ENCODE results near the gene GTF2H4. TPM values are rescaled to one million over a fixed set of nuclear protein-coding genes. Genes with fewer than 3 reads are reported as not detected.
A peak's percentile ranks its signal among the peaks of the same experiment; 100 is the strongest.

Gene GTF2H4
- total RNA-seq, 1 donor from 2014 or later, result 37.1 TPM

GRCh38 chr6:30891450-30891723, 16.6 kb upstream of the GTF2H4 start:
- no peaks in the 10 kb centered on the region for H3K9me3 ChIP-seq
- no peak for TF ChIP-seq CTCF (IDR thresholded peaks at IDR 0.05)
- intact Hi-C loops (cut with DNase I), result no loop called here
- DNase-seq, result no peak
- H3K27ac ChIP-seq, result no peak overlapping the region
- H3K4me3 ChIP-seq, result no peak overlapping the region
- peaks cover 10% of the 10 kb centered on the region for H3K4me1 ChIP-seq
- ATAC-seq, result no peak
- peaks cover 66% of the 10 kb centered on the region for H3K36me3 ChIP-seq
- H3K27me3 ChIP-seq (ENCODE audit: low read depth), result no peaks in the 10 kb centered on the region

GRCh38 chr6:30891816-30892538, 16.0 kb upstream of the GTF2H4 start:
- no peak for DNase-seq
- peaks cover 66% of the 10 kb centered on the region for H3K36me3 ChIP-seq

GRCh38 chr6:30893001-30893591, 14.9 kb upstream of the GTF2H4 start:
- no peak for TF ChIP-seq CTCF (IDR thresholded peaks at IDR 0.05)
- peaks cover 76% of the 10 kb centered on the region for H3K36me3 ChIP-seq
- no peak overlapping the region for H3K27ac ChIP-seq
- no peaks in the 10 kb centered on the region for H3K27me3 ChIP-seq (ENCODE audit: low read depth)
- H3K4me1 ChIP-seq, result no peaks in the 10 kb centered on the region
- H3K4me3 ChIP-seq, result no peak overlapping the region
- intact Hi-C loops (cut with DNase I), result no loop called here
- ATAC-seq (no peak), DNase-seq (no peak)
- H3K9me3 ChIP-seq, result no peaks in the 10 kb centered on the region

More at GRCh38 chr6:30891816-30892538, 16.0 kb upstream of the GTF2H4 start:
- no peak for TF ChIP-seq CTCF (IDR thresholded peaks at IDR 0.05)
- Histone ChIP-seq H3K27me3 (ENCODE audit: low read depth) (no peaks in the 10 kb centered on the region), H3K4me1 (peaks cover 5% of the 10 kb centered on the region), H3K27ac (no peak overlapping the region), H3K4me3 (no peak overlapping the region), H3K9me3 (no peaks in the 10 kb centered on the region)
- no peak for ATAC-seq
- intact Hi-C loops (cut with DNase I), result no loop called here

GRCh38 chr6:30893666-30894065, 14.3 kb upstream of the GTF2H4 start:
- peaks cover 80% of the 10 kb centered on the region for H3K36me3 ChIP-seq
- ATAC-seq (no peak), DNase-seq (no peak)
- H3K27ac ChIP-seq, result no peak overlapping the region
- no peaks in the 10 kb centered on the region for H3K4me1 ChIP-seq
- no peak overlapping the region for H3K4me3 ChIP-seq
- TF ChIP-seq CTCF (IDR thresholded peaks at IDR 0.05), result no peak
- no peaks in the 10 kb centered on the region for H3K27me3 ChIP-seq (ENCODE audit: low read depth)
- H3K9me3 ChIP-seq, result no peaks in the 10 kb centered on the region
- intact Hi-C loops (cut with DNase I), result no loop called here

- intact Hi-C loops (cut with DNase I), result no loop called here
- H3K9me3 ChIP-seq, result no peaks in the 10 kb centered on the region
- ATAC-seq, result no peak
- H3K4me3 ChIP-seq, result no peak overlapping the region
- no peaks in the 10 kb centered on the region for H3K4me1 ChIP-seq
- no peak for TF ChIP-seq CTCF (IDR thresholded peaks at IDR 0.05)
- peaks cover 82% of the 10 kb centered on the region for H3K36me3 ChIP-seq
- H3K27ac ChIP-seq, result no peak overlapping the region
- peak; percentile 30 for DNase-seq
- no peaks in the 10 kb centered on the region for H3K27me3 ChIP-seq (ENCODE audit: low read depth)
These were observed 13.6 kb upstream of the GTF2H4 start for GRCh38 chr6:30894381-30894780.

Data from lower lobe of right lung (tissue), 2 donors.